Stimulated activated CD8-positive, alpha-beta memory T cell treated with anti-CD3 and anti-CD28 coated beads, Interleukin-7, amount 100 ng/mL, for 4 hours (primary cell): ENCODE results near the gene AGBL1.

Source experiments
- DNase-seq, 2 donors: peaks; one replicate each; pipeline ENCODE4 v3.0.0-alpha.2; 2020; ENCODE audit warnings: low read depth in 2 of 2

AGBL1 gene

DNA sequence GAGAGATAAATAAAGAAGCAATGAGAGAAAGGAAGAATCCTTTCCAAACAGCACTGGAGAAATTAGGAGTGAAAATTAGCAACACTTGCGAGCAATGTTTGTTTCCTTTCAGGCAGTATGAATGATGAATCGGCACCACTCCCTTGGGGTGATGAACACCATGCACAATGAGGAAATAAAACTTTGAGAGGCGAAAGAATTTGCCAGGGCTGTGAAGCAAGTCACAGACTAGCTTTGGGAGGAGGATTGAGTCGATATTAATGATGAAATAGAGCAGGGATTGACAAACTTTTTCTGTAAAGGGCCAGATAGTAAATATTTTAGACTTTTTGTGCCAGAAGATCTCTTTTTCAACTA lies 237.7 kb downstream of the AGBL1 start:
- no peak for DNase-seq

DNA sequence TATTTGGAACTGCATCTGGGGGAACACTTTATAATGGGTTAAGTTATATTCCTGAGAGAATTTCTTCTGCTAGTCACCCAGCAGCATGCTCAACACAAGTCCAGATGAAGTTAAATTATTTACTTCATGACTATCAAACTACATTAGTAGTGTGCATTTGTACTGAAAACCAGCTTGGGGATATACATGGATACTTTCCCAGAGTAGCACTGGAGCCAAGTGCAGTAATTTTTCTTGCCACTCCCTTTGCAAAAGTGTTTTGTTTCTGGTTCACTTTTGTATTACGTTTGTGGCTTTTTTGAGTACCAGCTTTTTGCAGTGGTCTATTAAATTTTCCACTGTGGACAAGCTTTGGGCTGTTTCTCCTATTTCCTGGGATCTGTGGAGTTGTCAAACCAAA lies 243.0 kb downstream of the AGBL1 start:
- no peak for DNase-seq

DNA sequence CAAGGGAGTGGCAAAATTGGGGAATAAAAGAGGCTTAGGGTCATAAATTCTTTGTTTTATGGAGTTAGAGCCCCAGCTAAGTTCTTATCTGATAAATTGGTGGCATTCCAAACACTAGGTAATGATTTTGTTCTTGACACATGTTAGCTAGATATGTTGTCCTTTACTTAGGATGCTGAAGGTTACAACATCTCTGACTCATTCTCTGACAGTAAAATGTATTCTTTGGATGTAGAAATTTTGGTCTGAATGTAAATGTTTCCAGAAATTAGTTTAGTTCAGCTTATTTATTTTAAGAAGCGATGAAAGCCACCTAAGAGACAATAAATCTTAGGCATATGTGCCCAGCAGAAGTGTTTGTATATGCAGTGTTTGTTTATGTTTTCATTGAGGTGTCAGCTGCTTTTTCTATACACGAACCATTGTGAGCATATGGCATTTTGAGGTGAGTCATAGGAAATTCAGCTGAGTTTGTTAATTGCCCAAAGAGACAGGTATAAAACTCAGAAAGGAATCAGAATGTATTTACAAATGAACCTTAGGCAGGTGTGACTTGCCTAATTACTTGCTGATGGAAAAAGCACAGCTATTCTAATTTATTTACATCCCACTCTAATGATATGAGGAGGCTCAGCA lies 247.7 kb downstream of the AGBL1 start:
- no peak for DNase-seq

DNA sequence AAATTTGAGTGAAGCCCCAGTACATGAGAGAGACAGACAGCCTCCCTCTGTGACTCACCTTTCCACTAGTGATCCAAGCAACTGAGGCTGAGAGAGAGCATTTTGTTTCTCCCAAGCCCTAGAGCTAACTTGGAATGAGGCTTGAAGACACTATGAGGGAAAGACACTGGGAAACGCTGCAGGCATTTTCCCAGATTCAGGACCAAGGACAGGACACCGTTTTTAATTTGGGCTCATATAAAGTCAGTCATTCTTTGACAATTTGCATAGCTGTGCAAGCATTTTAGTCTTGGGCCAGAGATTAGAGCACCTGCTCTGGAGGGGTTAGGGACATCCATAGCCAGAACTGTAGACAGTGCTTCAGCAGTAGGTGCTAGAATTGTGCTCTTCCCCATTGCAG lies 249.0 kb downstream of the AGBL1 start:
- no peak for DNase-seq

DNA sequence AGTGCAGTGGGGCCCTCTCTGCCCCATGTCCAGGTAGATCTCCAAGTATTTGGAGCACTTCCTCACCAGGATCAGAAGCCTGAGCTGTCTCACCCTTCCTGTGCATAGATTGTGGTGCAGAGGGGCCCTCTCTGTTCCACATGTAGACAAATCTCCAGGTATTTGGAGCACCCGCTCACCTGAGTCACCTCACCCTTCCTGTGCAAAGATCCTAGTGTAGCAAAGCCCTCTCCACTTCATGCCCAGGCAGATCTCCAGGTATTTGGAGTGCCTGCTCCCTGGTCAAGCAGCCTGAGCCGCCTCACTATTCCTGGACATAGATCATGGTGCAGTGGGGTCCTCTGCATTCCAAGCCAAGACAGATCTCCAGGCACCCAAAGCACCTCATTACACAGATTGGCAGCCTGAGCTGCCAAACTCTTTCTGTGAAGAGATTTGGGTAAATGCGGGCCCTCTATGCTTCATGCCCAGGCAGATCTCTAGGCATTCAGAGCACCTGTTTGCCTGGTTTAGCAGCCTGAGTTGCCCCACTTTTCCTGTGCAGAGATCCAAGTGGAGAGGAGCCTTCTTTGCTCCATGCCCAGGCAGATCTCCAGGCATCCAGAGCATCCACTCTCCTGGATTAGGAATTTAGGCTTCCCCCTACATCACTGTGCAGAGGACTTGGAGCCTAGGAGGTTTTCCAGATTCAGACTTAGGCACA lies 249.8 kb downstream of the AGBL1 start:
- DNase-seq: no peak

DNA sequence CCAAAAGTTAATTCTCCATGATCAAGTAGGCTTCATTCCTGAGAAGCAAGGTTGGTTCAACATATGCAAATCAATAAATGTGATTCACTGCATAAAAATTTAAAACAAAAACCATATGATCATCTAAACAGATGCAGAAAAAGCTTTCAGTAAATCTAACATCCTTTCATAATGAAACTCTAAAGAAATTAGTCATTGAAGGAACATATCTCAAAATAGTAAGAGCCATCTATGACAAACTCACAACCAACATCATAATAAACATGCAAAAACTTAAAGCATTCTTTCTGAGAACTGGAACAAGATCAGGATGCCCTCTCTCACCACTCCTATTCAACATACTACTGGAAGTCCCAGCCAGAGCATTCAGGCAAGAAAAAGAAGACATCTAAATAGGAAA lies 254.1 kb downstream of the AGBL1 start:
- no peak for DNase-seq

DNA sequence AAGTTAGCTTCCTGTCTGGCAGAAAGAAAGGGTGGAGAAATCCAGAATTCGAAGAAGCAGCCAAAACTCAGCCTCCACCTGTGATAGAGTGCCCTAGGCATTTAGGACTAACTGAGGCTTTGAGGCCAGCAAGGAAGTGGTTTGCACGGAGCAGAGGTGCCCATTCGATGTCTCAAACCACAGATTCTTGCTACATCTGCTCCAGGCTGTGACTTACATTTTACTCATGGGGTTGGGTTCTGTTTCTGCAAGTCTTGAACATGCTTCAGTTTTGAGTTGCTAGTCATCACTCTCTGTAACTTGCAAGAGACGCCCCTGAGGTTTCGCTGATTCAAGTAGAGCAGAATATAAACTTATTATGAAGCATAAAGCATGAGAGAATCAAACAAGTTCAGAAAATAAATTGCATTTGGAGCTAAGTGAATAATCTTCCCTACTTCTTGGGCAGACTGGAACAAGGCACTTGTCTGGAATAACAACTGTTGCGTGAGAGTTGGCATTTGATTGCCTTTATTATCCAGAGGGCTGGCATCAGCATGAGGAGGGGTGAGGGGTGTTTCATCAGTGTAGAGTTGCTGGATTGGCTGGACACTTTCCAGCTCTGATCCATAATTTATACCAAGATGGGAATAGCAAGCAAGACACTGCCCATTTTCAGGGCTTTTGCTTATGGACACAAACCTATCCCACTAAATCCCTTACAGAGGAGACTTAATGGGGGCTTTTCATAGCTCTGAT lies 256.5 kb downstream of the AGBL1 start:
- DNase-seq: no peak

DNA sequence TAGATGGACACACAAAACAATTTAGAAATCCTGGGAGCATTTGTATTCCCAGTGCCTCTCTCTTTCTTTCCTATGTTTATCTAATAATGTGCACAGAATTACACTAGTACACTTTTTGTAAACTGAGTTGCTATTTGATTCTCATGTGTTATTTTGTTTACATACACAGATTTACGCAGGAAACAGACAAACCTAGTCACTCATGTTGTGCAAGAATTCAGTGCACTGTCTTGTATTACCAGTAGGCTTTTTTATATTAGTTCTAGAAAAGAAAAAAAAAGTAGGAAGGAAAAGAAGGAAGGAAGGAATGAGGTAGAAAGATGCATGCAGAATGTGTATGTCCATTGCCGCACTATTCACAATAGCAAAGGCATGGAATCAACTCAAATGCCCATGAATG lies 257.4 kb downstream of the AGBL1 start:
- no peak for DNase-seq

DNA sequence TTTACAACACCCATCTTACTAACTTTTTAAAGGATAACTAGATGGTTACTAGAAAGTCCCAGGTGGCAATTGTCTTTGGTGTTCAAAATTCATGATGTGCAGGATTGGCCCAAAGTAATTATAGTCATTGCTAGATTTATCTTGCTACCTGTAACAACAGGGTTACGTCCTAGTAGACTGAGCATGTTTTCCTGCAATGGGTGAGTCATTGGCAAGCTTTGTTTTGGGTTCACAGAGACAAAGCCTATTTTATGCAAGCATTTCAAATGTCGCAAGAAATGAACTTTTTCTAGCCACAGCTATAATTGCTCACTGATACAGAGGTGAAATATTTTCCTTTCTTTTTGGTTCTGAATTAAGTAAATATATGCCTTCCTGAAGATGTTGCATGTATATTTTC lies 267.6 kb downstream of the AGBL1 start:
- no peak for DNase-seq

DNA sequence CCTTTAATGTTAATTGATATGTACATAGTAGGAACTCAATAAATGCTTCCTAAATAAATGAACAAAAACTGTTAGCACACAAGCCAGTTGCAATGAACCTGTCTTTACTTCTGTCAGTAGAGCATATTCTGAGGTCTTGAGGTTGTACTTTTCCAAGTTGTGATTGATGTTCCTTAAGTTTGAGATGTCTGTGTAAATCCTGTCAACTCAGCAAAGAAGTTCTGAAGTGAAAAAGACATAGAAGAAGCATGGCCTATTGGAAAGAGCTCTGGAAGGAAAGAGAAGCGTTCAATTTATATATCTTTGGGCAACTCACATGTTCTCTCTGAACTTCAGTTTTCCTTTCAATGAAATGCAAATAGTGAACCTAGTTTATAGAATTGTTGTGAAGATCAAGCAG lies 269.9 kb downstream of the AGBL1 start:
- no peak for DNase-seq

DNA sequence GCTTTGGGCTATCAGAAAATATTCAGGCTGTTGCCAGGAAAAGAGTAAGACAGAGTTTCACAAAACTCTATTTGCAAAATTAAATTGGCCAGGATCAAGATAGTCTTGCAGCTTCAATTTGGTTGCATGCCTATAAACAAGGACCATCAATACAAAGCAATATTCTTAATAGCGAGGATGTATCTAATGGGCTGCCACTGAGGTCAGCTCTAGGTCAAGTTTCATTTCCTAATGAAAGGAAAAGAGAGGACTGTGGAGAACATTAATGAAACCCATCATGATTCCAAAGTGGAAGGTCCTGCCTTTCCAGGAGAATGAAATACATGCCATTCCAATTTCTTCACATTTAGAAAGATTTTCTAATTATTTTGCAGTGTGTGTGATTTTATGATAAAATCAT lies 273.5 kb downstream of the AGBL1 start:
- no peak for DNase-seq

DNA sequence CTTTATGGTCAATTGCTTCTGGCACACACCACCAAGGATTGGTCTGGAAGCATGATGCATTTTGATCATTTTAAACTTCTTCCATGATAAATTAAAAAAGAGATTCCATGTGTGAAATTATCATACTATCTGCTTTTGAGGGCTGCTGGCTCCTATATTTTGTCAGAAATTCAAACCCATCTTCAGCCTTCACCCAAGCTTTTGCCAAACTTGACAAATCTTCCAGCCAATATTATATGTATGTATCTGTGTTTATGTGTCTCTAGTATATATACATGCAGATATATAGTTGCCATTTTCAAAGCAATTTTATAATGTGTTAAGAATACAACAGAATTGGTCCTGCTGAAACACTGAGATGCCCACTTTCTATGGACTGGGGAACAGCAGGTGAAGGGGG lies 275.7 kb downstream of the AGBL1 start:
- DNase-seq: no peak

DNA sequence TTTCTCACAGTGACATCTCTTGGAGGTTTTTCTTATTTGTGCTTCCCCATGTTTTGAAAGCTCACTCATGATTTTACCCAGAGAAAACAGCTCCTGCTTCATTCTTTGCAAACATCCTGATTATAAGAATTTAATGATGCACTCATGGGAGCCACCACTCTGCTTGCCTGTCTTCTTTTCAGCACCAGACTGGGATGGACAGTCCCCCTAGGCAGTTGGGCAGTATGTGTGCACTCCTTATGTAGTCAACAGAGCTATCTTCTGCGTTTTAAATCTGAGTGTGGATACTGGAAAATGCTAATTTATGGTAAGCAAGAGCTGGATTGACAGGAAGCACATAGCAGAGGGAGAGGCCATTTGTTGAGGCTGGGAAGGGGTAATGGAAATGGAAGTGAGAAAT lies 276.1 kb downstream of the AGBL1 start:
- DNase-seq: no peak

DNA sequence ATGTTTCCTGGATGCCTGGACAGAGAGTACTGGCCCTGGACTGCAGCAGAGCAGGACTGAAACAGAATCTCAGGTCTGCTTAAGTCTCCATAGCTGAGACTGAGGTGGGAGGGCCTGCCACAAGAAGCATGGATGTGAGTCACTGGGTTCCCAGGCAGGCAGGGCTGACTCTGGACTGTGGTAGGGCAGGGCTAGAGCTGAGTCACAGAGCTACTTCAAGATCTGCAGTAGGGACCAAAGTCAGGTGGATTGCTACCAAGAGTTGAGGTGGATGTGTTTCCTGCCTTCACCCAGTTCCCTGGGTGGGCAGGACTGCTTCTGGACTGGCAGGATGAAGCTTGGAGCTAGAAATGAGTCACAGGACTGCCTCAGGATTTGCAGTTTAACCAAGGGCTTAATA lies 282.9 kb downstream of the AGBL1 start:
- no peak for DNase-seq

DNA sequence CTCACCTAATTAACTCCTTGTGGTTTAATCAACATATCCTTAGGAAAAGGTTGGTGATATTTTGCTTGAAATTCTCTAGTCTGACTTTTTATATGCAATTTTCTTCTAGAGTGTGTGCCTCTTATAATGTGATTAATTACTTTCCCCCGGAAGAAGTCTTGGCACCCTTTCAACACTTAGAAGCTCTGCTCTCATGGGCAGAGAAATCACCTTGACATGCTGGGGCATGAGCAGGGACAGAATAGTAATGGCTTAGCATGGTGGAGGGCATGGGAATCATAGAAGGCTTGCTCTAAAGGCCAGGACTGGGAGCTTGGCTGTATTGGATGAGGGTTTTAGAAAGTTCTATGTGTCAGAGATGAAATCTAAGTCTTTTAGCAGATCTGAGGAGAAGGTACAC lies 293.5 kb downstream of the AGBL1 start:
- DNase-seq: no peak

DNA sequence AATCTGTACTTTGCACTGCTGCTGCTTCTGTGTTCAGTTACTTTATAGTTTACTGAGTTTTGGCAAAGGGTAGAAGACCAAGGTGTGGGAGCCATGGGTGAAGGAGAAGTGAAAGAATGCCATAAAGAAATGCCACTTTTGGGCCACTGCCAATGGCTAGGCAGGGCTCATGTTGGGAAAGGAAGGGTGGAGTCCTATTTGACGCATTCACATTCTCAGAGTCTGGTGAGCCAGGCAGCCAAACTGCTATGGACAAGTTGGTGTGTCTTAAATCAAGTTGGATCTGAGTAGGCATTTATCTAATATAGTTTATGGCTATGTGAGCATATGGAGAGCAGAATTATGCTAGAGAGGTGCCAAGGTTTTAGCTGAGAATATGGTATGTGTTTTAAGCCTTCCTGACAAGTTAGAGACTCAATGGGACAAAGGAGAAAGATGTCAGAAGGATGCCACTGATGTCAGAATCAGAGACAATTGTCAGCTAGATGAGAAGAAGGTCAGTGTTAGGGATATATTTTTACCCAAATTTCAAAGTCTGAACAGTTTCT lies 296.1 kb downstream of the AGBL1 start:
- no peak for DNase-seq

DNA sequence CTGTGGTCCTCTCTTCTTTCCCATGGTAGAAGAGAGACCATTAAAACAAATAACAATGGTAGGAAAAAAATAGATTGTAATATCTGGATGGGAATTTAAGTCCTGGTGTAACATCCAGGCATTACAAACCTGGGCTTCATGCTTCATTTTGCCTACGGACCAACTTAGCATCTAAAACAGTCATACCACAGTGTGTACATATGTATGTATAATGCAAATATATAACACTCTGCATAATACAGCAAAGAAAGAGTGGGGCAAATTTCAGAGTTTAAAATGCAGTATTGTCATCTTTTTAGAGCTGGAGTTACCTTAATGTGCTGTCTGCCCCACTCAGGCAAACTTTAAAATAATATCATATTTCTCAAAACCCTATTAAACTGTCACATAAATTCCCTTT lies 298.2 kb downstream of the AGBL1 start:
- DNase-seq: no peak

DNA sequence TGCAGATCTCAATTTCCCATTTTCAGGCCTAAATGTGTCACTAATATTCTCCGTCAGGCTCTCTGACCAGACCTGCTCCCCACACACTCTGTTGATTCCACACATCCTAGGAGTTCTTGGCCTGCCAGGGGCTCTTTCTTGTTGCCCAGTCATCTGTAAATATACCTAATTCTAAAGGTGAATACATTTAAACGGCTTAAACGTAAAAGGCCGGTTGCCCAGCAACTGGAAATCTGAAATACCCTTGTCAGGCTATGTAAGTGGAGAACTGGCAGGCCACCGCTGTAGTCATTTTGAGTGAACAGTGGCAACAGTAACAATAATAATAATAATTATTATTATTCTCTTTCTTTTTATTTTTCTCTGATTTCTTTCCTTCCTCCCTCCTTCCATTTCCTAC lies 302.7 kb downstream of the AGBL1 start:
- DNase-seq: no peak

DNA sequence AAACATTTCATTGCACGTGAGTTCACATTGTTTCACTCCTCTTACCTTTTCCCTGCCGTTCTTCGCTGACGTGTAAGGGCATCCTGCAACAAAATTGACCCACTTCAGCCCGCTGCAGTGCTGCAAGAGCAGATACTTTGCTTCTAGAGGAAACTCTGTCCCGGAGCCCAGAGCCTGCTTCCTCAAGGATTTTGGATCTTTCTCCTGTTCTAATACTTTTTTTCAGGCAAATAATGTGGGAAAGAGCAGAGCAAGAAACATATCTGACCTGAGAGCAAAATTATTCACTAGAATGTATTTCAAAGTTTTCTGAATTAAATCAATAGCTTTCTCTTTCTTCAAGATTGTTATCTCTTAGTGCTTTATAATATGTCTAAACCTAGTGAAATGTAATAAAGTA lies 303.9 kb downstream of the AGBL1 start:
- DNase-seq: no peak

DNA sequence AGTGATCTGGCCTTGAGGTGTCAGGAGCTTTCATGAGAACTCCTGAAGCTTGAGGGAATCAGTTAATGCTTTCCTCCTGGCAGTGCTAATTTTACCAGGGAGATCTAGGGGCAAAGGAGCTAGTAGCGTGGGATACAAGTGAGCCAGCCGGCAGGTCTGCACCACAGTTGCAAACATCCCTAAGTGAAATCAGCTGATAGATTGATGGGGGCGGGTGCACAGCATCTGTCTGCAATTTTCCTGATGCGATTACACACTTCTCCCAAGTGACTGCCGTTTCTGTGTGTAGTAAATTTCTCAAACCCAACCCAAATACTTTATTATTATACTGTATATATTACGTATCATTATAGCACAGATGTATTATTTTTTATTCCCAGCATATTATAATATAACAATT lies 304.5 kb downstream of the AGBL1 start:
- DNase-seq: no peak

DNA sequence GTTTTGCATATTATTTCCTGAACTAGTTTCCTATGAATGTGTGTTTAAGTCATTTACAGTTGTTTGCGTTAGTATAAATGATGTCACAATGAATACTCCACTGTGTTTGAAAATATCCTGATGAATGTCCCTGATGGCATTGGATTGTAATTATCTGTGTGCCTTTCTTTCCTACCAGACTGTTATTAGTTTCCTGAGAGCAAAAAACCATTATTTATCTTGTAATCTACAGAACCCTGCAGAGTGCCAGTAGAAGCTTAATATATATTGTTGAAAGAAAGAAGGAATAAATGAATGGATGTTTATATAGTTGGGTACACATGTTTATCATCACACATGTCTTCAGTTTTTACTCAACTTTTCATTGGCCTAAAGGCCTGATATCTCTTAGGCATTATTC lies 312.6 kb downstream of the AGBL1 start:
- no peak for DNase-seq

DNA sequence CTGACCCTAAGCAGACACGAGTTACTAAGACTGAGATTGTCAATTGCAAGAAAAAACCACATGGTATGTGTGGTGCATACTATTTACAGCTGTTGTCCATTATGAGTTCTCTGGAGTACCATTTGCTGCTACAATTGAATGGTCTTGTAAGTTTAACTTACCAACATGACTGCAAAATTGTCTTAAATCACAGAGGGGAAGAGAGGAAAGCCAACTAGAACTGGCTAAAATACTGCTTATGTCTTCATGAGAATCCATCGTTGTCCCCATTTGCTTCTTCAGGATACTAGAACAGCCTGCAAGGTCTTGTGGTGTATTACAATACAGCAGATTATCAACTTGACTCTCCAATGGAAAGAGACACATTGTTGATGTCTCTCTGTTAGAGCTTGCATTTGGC lies 313.2 kb downstream of the AGBL1 start:
- DNase-seq: no peak

DNA sequence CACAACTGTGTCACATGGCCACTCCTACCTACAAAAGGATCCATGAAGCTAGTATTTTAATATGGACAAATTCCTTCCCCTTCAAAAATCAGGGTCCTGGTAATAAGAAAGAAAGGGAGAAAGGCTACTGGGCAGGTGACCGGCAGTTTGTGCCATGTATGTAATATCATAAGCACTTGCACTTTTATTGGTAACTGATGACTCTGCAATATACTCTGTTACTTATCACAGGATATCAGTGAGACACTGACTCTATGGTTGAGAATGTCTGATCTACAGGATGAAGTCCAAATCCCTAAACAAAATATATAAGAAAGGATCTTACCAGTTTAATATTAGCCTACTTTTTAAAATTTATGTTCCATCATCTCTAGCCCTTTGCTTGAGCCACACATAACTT lies 315.2 kb downstream of the AGBL1 start:
- no peak for DNase-seq
